LNCAP (cell line): ENCODE results near the gene PIGN.

ENCODE experiments used
- TF ChIP-seq, protein P1 (sequence below): fragments of 450-650 bp; IDR thresholded peaks from 2 replicates; pipeline ENCODE4 v1.5.1; 2017; ENCODE audit warnings: mild to moderate bottlenecking

The PIGN gene

DNA sequence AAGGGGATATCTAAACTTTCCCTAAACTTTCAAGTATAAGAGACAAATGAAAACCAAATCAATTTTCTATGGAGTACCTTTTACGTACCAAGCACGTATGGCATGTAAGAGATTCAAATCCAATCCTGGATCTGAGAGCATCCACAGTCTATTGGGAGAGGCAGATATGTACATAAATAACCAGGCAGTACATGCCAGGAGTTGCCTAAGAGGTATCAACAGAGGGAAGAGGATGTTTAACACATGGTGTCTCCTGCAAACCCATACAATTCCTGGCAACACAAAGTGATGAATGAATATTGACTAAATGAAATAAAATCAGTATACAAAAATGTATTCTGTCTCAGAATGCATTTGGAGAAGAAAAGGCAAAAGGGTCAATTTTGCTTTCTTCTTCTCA lies 116.6 kb downstream of the PIGN start:
- TF ChIP-seq, protein P1, sequence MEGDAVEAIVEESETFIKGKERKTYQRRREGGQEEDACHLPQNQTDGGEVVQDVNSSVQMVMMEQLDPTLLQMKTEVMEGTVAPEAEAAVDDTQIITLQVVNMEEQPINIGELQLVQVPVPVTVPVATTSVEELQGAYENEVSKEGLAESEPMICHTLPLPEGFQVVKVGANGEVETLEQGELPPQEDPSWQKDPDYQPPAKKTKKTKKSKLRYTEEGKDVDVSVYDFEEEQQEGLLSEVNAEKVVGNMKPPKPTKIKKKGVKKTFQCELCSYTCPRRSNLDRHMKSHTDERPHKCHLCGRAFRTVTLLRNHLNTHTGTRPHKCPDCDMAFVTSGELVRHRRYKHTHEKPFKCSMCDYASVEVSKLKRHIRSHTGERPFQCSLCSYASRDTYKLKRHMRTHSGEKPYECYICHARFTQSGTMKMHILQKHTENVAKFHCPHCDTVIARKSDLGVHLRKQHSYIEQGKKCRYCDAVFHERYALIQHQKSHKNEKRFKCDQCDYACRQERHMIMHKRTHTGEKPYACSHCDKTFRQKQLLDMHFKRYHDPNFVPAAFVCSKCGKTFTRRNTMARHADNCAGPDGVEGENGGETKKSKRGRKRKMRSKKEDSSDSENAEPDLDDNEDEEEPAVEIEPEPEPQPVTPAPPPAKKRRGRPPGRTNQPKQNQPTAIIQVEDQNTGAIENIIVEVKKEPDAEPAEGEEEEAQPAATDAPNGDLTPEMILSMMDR: no peak

DNA sequence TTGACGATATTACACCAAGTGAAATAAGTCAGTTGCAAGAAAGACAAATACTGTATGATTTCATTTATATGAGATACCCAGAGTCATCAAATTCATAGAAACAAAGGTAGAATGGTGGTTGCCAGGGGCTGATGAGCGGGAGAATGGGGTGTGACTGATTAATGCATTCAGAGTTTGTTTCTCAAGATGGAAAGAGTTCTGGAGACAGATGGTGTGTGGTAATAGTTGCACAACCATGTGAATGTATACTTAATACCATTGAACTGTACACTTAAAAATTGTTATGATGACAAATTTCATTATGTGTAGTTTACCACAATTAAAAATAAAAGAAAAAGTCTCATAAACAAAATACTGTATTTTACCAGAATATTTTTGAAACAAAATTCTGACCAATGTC lies 117.3 kb downstream of the PIGN start:
- TF ChIP-seq, protein P1: no peak

DNA sequence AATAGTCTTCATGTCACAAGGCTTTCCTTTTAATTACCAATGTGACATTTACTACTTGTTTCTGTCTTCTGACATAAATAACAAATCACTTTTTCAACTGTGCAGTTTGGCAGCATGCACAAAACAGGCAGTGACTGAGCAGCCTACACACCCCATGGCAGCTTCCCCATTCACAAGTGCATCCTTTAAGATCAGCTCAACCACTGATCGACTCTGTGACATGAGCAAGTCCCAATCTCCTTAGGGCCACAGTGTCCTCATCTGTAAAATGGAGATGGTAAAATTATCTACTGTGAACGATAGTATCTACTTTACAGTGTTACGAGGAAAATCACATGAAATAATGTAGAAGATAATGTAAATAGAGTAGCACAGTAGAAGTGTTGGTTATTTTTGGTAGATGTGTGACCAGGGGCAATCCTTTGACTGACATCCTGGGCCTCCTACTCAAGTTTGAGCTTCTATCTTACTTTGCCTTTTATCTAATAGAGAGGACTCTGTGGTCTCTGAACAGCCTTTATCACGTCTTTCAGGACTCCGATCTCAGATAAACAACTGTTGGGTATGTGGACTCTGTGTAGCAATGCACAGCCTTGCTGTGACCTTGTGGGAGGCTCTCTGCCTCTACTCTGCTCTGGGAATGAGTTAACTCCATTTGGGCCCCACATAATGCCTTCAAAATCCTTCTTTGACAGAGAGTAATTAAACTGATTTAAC lies 120.6 kb downstream of the PIGN start:
- TF ChIP-seq, protein P1: no peak

DNA sequence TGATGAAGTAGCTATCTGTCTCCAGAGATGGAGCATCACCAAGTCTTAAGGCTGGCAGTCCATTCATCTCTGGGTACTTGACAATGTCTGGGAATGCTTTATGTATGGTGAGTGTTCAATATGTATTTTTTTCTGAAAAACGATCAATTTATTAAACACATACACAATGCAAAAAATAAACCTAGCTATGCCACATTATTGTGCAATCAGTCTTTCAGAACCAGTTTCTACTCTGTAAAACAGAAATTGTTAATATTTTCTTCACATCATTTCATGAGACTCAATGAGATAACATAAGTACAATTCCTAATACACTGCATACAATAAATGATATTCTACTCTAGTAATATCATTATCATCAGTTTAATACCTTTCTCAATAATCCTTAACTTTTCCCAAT lies 122.5 kb downstream of the PIGN start:
- TF ChIP-seq, protein P1: no peak

DNA sequence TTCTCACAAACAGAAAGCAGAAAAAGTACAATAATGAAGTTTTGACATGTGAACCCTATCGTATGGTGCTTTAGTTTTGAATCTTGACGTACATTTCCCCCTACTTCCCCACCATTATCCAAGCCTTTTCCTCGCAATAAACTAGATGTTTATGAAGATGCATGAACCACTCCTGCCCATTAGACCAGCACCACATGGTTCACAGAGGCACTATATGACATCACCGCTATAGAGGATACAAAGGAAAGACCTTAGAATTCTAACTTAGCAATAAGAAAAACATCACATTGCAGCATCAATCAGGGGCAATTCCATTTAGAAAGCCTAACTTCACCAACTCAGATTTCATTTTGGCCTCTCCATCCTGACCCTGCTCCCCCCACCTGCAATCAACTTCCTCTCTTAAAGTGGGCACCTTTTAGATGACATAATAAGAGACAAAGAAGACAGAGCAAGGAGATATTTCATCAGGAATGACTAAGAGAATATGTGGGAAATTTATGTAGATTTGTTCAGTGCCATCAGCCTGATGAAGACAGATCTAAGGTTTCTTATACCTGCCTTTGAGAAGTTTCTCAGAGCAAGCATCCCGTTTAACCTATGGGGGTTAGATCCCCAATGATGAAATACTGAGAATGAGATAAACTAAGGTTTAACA lies 124.9 kb downstream of the PIGN start:
- TF ChIP-seq, protein P1: no peak

DNA sequence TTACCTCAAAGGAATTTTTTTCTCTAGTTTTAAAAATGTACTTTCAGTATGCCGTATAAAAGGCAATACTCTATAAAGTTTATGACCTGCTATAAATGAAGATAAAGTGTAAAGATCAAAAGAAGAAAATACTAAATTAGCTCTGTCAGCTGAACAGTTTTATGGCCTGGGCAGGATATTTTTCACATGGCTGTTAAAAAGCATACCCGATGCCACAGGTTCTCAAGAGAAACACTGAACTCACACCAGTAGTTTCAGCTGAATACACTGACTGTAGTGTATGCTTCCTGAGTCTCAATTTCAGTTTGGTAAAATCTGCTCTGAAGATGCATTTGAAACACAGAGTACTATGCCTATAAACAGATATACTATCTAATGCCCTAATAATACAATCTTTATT lies 126.0 kb downstream of the PIGN start:
- TF ChIP-seq, protein P1: no peak

DNA sequence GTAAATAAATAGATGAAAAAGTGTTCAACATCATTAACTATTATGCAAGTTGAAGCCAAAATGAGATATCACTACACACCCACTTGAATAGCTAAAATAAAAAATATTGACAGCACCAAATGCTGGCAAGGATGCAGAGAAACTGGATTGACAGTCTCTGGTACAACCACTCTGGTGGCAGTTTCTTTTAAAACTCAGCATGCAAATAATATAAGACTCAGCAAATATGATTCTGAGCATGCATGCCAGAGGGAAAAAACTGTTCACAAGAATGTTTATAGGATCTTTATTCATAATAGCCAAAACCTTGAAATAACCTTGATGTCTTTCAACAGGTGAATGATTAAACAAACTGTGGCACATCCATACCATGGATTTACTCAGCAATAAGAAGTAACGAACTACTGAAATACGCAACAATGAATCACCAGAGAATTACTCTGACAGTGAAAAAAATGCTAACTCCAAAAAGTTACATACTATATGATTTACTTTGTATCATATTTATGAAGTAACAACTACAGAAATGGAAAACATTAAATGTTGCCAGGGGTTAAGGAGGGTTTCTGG lies 131.8 kb downstream of the PIGN start:
- TF ChIP-seq, protein P1: no peak
